ENCODE data around the gene ARHGAP20.
A peak's percentile ranks its signal among the peaks of the same experiment; 100 is the strongest.

Gene ARHGAP20, protein sequence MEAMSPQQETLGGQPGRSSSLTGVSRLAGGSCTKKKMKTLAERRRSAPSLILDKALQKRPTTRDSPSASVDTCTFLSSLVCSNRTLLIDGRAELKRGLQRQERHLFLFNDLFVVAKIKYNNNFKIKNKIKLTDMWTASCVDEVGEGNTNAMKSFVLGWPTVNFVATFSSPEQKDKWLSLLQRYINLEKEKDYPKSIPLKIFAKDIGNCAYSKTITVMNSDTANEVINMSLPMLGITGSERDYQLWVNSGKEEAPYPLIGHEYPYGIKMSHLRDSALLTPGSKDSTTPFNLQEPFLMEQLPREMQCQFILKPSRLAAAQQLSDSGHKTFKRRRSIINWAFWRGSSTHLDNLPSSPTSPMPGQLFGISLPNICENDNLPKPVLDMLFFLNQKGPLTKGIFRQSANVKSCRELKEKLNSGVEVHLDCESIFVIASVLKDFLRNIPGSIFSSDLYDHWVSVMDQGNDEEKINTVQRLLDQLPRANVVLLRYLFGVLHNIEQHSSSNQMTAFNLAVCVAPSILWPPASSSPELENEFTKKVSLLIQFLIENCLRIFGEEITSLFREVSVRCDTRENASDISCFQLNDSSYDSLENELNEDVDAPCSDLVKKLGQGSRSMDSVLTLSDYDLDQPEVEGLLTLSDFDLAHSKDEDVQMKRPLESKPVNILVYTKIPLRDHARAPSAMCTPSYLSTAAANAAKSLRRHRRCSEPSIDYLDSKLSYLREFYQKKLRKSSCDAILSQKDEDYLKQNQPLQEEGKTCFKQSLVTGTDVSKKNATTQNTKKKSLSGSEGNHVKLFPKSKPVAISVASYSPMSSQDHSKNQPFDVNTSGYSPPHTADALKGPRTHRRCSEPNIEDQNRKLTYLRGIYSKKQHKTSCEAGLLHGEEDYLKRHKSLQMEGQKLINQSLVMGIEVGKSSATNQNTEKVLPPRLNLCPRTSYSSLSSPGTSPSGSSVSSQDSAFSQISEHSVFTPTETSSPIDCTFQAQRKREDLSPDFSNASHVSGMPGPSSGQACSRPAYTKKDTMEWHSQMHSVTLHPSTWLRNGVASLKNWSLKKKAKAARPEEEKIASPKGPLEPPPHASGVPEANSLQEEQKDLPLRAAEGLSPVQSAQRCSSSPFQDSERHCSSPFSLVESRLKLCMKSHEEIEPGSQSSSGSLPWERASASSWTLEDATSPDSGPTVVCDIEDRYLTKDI

DNA sequence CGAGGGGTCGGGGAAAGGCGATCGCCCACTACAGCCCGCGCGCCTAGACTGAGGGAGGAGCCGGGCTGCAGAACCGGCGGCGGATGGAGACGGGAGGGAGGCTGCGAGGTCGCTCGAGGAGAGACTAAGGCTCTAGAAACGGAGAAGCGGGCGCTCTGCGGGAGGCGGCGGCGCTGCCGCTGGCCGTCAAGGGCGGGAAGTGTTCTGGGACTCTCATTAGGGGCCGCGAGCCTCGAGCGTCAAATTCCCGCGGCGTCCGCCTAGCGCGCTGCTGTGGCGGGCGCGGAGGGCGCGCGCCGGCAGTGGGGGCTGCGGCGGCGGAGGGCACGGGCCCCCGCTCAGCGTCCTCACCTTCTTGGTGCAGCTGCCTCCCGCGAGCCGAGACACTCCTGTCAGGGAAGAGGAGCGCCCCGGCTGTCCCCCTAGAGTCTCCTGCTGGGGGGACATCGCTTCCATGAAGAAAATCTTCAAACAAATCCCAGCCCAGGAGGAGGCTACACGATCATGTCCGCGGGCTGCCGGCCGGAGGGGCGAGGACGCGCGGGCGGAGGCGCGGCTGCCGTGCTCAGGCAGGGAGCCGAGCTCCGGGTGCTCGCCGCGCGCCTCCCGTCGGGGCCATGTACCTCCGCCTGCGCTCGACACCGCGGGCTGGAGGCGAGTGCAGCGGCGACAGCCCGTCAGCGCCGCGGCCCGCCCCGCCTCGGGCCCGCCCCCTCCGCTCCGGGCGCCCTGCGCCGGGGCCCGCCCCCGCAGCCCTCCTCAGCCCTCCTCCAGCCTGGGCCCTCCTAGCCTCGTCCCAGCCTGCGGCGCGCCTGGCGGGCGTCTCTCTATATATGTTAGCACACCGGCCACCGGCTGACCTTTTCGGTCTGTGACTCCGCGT is at the start of gene ARHGAP20:
ARHGAP20 (minus strand) TSS at position 662 of the 883 bp plus-strand sequence; CDS start at position 456, 206 bp downstream.
- no peak for FAIRE-seq

DNA sequence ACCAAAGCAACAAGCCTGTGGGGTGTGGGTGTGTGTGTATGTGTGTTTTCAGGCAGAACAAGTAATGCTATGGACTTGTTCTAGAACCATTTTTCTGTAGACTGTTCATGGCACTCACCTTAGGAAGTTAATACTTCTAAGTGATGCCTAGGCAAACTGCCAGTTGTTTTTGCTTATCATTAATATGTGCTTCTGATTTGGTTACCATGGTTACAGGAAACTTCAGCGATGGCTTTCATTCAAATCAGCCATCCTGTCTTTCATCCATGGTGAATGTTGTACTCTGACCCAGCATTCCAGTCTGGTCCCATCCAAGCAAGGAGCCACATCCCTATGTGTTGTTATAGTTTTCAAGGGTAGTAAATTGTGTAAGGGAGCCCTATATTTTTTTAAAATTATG is 49.8 kb upstream of the ARHGAP20 start:
- no peak for FAIRE-seq

DNA sequence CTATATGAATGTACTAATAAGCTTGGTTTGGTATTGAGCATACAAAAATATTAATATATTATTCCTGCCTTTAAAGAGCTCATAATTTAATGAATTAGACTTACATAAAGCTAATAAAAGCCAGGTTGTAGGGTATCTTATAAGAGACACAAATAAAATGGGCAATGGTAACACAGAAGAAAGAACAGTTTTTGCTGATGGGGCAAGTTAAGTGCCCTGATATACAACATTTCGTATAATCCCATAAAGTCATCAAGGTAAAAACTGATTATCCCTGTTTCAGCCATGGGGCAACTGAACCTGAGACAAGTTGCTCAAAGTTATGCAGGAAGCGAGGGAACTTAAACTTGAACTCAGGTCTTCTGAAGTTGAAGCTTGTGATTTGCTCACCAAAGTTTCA is 48.9 kb upstream of the ARHGAP20 start:
- FAIRE-seq = no peak

DNA sequence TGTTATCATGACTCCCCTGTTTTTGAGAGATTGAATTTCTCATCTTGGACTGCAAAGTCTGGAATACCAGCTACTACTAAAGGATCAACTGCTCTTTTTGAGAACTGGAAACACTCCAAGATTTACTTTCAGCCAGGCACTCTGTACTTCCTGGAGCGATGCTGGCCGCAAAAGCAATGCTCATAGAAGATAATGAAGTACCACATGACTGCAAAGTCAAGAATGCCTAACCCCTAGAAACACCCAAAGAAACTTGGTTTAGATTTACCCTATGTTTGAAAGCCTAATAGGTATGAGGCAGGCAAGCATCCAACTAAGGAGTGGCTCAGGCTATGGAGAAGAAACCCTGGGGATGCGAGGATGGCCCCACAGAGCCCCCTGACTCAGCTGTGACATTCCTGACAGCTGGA is 47.7 kb upstream of the ARHGAP20 start:
- FAIRE-seq = no peak

DNA sequence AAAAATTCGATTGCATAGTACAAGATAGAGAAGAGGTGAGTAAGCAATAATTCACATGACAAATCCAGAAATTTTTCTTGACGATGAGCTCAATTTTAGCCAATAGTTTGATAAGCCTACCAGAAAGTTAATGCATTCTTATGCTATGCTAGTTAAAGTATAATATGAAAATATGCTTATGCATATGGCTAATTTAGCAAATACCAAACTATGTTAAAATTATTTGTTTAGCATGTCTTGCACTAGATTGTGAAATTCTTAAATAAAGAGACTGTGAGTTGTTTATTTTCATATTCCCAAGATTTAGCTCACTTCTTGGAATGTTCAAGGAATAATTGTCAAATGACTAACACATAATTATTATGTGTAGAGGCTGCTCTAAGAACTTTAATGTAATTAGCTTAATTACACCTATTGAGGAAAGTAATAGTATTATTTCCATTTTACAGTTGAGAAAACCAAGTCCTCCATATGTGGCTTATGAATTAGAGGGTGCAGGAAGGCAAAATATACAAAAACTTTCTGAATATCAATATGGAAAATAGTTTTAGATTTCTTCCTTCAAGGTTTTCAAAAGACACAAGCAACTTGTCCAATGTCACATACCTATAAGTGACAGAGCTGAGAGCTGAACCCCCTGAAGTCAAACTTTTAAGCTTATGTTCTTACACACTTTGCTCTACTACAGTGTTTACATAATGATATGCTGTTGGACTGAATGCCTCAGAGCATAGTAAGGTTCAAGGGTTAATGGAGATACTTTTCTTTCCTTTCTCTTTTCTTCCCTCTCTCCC is 45.9 kb upstream of the ARHGAP20 start:
- FAIRE-seq = no peak

DNA sequence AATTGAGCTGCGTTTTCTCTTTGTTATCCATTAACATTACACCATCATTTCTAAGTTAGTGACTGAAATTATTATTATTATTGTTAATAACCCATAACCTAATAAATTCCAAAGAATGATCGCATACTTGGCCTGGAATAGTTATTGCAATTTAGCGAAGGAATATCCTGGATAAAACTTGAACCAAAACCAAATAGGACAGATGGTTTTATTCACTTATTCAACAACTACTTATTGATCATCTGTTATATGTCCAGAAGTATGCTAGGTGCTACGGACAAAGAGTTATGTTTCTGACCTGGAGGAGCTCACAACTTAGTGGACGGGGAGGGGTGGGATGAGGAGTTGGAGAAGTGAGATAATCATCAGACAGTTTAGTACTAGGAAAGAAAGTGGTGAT is 44.8 kb upstream of the ARHGAP20 start:
- no peak for FAIRE-seq

DNA sequence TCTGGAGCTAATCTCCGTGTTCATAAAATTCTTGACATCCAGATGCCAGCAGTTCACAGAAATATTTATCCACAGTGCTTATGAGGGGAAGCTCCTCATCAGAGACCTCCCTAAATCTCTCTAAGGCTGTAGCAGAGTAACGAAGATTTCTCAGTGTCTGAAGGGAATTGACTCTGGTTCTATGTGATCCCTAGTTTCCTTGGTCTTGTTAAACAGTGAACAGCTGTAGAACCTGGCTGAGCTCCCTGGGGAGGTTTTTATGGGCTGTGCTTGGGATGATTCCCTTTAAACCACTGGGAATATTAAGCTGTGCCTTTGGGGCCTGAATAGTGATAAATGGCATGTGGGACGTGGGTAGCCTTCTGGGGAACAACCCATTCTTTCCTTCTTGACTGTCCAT is 43.7 kb upstream of the ARHGAP20 start:
- FAIRE-seq = no peak

DNA sequence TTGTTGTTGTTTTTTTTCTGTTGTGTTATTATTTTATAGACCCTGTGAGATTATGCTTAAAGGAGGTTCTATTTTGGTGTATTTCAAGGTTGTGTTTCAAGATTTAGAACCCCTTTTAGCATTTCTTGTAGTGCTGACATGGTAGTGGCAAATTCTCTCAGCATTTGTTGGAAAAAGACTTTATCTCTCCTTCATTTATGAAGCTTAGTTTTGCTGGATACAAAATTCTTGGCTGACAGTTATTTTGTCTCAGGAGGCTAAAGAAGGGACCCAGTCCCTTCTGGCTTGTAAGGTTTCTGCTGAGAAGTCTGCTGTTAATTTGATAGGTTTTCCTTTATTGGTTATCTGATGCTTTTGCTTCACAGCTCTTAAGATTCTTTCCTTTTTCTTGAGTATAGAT is 40.7 kb upstream of the ARHGAP20 start:
- FAIRE-seq = no peak

DNA sequence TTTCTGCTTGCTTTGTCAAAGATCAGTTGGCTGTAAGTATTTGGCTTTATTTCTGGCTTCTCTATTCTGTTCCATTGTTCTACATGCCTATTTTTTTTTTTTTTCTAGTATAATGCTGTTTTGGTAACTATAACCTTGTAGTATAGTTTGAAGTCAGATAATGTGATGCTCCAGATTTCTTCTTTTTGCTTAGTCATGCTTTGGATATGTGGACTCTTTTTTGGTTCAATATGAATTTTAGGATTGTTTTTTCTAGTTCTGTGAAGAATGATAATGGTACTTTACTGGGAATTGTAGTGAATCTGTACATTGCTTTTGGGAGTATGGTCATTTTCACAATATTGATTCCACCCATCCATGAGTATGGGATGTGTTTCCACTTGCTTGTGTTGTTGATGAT is 37.9 kb upstream of the ARHGAP20 start:
- FAIRE-seq = no peak

DNA sequence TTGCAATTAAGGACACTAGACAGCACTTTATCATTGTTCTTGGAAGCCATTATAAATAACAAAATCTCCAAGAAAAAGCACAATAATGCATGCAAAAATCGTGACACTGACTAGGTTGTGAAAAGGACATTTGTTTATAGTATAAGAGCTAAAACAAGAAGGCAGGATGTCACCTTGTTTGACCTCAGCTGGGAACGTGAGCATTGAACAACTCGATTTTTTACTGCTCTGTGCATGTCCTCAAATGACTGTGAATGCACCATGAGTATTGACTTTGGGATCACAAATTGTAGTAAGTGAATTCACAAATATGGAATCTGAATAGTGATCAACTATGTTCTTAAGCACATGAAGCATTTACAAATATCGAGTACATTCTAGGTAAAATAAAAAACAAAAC is 35.3 kb upstream of the ARHGAP20 start:
- FAIRE-seq = no peak

DNA sequence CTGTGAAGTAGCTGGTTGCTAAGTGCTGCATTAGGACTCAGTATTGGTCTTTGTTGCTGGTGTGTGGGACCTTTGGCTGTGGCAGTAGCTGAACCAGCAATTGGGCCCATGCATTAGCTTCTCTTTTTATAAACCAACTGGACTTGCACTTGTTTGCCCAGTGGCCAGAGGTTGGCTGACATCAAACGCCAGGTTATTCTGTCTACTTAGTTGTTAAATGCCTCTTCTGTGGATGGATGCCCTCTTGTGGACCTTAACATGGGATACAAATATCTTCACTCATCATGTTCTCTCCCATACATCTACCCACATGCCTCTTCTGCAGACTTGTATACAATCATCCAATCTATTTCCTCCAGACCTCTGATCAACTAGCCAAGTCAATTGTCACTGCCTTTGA is 26.4 kb upstream of the ARHGAP20 start:
- no peak for FAIRE-seq

DNA sequence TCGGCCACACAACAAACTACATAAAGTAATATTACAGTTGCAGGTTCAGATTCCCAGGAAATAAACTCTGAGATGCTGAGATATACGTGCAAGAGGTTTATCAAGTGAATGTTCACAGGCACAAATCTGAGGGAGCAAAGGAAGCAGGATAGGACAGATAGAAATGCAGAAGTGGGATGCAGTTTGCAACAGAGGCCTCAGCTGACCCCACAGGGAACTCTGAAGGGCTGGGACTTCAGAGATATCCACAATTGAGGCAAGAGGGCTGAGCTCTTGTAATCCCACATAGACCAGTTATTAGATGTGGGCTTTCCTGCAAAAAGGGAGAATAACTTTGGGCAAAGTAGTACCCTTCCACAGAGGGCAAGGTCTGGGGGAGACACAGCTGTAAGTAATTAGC is 25.4 kb upstream of the ARHGAP20 start:
- FAIRE-seq = no peak

DNA sequence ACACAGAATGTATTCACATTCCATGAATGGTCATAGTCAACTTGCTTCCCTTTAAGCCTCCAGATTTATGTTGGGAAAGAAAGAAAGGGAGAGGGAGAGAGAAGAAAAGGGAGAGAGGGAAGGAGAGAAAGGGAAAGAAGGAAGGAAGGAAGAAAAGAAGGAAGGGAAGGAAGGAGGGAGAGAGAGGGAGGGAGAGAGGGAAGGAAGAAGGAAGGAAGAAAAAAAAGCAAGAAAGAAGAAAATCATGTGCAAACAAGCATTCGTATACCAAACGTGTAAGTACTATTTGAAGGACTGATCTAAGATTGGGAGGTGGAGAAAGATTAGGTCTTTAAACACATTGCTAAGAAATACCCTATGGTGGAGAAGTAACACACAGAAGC is 23.9 kb upstream of the ARHGAP20 start:
- FAIRE-seq = no peak

DNA sequence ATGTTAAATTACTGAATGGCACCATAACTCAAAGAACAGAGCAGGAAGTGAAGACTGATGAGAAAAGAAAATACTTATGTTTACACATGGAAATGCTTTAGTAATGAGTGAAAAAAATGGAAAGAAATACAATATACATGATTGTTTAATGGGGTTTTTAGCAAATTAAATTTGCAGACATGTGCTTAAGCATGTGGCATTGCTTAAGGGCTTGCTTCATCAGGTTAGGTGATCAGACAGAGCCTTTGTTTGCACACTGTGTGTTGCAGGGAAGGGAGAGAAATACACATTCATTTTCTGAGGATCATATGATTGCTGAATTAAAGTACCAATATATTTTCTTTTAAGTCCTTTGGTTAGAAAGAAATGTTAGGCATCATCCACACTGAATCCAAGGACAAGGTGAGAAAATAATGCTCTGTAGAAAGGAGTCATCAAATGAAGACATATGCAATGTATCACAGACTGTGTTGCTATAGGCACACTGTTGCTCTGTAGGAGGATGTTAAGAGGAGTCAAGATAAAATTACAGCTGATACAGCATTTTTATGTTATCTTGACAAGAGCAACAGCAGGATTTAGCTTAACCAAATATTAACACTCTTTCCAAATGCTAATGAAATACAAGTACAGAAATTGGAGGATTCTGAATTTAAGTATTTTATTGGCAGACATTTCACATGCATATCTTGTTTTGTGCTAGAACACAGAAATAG is 23.4 kb upstream of the ARHGAP20 start:
- FAIRE-seq = no peak

DNA sequence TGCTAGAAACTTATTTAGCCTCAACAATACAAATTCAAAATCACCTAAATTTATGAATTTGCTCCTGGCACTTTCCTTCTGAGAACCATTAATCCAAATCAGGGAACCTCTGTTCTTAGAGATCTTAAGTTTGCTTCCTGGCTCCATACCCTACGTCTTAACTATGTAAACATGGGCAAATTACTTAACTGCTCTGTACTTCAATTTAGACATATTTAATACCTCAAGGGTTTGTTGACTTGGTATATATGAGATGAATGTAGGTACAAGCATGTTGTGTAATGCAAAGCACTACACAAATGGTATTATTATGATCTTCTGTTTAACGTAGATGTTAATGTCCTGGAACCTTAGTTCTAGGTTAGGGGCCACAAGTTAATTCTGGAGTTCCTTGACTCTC is 22.6 kb upstream of the ARHGAP20 start:
- FAIRE-seq = no peak

DNA sequence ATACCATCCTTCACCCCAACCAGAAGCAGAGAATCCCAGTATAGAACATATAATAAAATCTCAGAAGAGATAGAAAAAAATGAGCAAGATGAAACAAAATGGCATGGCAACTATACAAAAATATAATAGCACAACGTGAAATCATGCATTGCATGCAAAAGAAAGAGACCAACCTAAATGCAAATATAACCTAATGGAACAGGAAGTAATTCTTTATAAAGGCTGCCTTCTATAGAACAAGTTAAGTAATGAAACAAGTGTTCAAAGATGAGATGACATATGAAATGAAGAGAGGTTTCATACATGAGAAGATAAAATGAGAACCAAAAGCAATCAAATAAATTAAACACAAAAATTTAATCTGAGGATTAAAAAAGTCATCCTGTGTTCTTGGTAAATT is 18.5 kb upstream of the ARHGAP20 start:
- peak; percentile 58 for FAIRE-seq

DNA sequence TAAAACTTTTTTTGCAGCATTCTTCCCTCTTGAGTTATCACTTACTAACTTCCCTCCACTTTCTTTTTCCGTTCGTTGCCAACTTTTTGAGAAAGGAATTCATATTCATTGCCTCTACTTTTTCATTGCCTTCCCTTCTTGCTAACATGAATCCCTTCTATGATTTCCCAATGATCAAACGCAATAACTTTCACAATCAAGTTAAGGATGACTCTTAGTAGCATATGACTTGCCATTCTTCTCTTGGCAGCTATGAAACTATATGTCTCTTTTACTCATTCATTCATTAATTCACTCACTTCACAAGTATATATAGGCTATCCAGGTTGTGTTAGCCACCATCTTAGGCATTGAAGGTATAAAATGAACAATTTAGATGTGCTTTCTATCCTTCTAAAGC is 16.6 kb upstream of the ARHGAP20 start:
- no peak for FAIRE-seq

DNA sequence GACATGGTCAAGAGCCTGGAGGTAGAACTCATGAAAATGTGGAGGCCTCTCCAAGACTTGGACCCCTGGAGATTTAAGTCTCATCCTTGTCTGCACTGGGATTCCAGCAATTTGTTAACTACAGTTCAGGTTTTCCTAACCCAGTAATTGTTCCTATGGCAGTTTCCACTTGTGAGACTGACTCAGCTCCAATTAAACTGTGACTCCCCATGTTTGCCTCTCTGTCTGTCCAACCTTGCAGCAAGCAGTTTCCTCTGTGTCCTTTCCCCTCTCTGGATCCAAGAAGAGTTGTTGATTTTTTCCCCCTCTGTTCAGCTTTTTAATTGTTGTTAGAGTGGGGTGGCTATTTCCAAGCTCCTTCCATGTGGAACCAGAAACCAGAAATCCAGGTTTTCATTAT is 16.2 kb upstream of the ARHGAP20 start:
- FAIRE-seq = no peak

DNA sequence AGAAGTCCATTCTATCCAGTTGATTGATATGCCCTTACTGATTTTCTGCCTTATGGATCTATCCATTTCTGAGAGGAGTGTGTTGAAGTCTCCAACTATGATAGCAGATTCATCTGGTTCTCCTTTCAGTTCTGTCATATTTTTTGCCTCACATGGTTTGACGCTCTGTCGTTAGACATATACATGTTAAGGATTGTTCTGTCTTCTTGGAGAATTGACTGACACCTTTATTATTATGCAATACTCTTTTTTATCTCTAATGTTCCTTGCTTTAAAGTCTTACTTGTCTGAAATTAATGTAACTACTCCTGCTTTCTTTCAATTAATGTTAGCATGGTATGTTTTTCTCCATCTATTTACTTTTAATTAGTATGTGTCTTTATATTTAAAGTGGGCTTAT is 12.1 kb upstream of the ARHGAP20 start:
- no peak for FAIRE-seq

DNA sequence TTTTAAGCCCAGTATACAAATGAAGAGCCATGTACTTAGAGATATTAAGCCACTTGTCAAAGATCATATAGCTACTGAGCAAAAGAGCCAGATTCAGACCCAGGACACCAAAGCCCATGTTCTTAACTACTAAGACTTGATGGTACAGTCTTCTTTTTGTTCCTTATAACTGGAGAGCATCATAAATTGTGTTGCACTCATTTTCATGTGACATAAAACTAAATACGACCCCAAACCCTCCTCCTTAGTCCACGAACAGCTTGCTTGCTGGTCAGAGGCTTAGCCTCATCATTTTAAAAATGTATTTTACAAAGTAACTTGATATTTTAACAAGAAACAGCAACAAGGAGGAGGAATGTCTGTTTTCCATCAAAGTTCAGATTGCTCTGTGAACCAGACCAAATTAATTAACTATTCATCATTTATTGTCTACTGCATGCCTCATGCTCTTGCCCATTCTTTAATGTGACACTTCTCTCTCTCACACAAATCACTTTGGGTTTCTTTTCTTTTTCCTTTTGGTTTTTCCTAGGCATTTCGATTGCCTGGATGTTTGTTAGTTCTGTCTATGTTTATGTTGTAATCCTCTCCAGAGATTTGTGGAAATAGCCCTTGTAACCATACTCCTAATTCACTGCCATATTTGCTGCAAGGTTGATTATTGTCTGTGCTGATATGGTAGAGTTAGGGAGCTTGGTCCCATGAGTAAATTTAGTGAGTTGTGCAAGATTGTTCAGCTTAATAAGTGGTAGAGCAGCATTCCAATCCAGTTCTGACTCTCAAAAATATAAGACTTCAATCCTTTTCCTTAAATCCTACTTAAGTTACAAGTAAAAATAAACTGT is 8.4 kb upstream of the ARHGAP20 start:
- no peak for FAIRE-seq
